IPS-20b (cell line): ENCODE measurements around the gene INKA2.

Experiments
- H3K27ac ChIP-seq: one replicate; pipeline ENCODE4 v1.5.1; 2013; ENCODE audit warnings: low read length
- H3K27me3 ChIP-seq: 2 replicates; pipeline ENCODE4 v1.6.1; 2013; ENCODE audit warnings: mild to moderate bottlenecking, low read length, inconsistent platforms; ENCODE audit not compliant: insufficient read depth
- H3K36me3 ChIP-seq: 2 replicates; pipeline ENCODE4 v1.6.1; 2013; ENCODE audit warnings: low read depth, mild to moderate bottlenecking, inconsistent platforms, low read length, moderate library complexity; ENCODE audit not compliant: insufficient read depth
- H3K4me1 ChIP-seq: 2 replicates; pipeline ENCODE4 v1.6.1; 2013; ENCODE audit warnings: mild to moderate bottlenecking, control low read depth, inconsistent platforms, low read length, moderate library complexity; ENCODE audit not compliant: insufficient read depth
- H3K4me3 ChIP-seq: 2 replicates; pipeline ENCODE4 v1.5.1; 2013; ENCODE audit warnings: mild to moderate bottlenecking, low read length, inconsistent platforms
- H3K9ac ChIP-seq: 2 replicates; pipeline ENCODE4 v1.6.1; 2013; ENCODE audit warnings: low read depth, mild to moderate bottlenecking, inconsistent platforms, low read length, moderate library complexity
- H3K9me3 ChIP-seq: 2 replicates; pipeline ENCODE4 v1.6.1; 2013; ENCODE audit warnings: mild to moderate bottlenecking, low read depth, low read length, inconsistent platforms; ENCODE audit not compliant: insufficient read depth

Gene INKA2

DNA sequence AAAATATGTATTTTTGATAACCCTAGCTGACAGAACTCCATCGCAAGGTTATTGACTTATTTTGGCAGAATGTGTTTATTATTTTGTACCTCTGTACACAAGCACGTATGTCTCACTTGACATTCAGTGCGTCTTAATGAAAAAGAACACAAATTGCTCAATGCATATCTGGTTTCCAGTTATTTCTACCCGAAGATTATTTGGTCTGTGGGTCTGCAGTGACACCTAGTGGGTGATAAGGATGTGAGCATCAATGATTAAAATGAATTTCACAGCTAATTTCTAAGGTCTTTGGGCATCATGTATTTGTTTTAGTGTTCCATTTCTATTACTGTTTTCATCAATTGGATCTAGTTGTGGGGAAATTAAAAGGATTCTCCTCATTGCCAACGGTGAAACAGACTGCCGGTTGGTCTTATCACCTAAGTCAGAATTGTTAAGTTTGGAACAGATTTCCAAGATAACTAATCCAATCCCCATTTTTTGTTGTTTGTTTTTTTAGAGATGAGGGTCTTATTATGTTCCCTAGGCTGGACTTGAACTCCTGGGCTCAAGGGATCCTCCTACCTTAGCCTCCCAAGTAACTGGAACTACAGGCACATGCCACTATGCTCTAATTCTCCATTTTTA, 30.4 kb upstream of the INKA2 start:
- Histone ChIP-seq H3K4me3 (no peak overlapping the region), H3K4me1 (no peaks in the 10 kb centered on the region), H3K27me3 (no peaks in the 10 kb centered on the region), H3K9ac (no peak overlapping the region), H3K27ac (no peak overlapping the region), H3K36me3 (peaks cover 47% of the 10 kb centered on the region), H3K9me3 (no peaks in the 10 kb centered on the region)

DNA sequence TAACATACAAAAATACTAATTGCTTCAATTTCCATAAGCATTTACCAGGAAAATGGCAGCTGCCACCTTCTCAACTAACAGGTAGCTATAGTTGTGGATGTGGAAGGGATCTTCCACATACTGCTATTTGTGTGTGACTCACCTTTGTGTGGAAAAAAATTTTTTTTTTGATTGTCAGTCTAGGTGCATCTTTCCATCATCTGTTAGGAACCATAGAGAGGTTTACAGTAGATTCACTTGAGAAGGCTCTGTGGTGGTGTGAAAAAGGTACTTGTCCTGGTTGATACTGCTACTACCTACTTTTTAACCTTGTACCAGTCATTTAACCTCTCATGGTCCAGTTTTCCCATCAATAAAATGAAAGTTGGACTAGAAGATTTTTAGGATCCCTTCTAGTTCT, 29.4 kb upstream of the INKA2 start:
- Histone ChIP-seq H3K36me3 (peaks cover 56% of the 10 kb centered on the region), H3K9me3 (no peaks in the 10 kb centered on the region), H3K4me3 (no peak overlapping the region), H3K27me3 (no peaks in the 10 kb centered on the region), H3K9ac (no peak overlapping the region), H3K27ac (no peak overlapping the region), H3K4me1 (no peaks in the 10 kb centered on the region)

DNA sequence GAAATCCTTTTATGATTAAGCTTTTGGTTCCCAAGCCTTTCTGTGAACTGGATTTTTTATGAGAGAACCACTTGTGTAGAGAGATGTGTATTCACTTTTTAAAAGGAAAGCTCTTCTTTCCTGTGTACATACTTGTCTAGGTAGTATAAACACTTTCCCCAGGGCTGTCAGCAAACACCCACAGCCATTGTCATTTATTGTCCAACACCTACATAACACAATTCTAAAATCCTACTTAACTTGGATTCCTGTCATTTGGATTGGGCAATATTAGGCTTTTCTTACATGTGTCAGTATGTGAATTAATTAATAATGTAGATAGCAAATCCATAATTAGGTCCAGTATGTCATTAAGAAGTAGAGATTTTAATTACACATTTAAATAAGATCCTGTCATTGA, 28.8 kb upstream of the INKA2 start:
- no peak overlapping the region for H3K4me3 ChIP-seq
- peaks cover 62% of the 10 kb centered on the region for H3K36me3 ChIP-seq

DNA sequence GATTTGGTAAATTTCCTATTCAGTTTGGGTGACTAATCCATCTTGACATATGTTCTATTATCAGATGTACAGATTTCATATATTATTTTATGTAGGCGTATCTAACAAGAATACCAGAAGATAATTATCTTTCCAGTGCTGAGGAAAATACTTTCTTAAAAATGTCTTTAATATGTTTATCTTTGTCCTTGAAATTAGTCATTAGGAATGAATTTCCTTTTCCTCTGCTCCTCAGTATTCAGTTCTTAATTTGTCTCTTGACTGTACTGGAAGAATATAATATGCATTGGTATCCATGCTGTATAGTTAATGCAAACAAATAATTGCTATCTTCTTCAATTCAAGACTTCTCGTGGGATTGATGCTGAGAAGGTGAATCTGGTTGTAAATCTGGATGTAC, 23.1 kb upstream of the INKA2 start:
- Histone ChIP-seq H3K27me3 (no peaks in the 10 kb centered on the region), H3K36me3 (peaks cover 90% of the 10 kb centered on the region), H3K9ac (no peak overlapping the region), H3K9me3 (no peaks in the 10 kb centered on the region), H3K4me3 (no peak overlapping the region), H3K27ac (no peak overlapping the region), H3K4me1 (no peaks in the 10 kb centered on the region)

More for the DNA sequence above, 28.8 kb upstream of the INKA2 start:
- H3K9ac ChIP-seq = no peak overlapping the region
- H3K27me3 ChIP-seq = no peaks in the 10 kb centered on the region
- no peak overlapping the region for H3K27ac ChIP-seq
- no peaks in the 10 kb centered on the region for H3K4me1 ChIP-seq
- no peaks in the 10 kb centered on the region for H3K9me3 ChIP-seq

DNA sequence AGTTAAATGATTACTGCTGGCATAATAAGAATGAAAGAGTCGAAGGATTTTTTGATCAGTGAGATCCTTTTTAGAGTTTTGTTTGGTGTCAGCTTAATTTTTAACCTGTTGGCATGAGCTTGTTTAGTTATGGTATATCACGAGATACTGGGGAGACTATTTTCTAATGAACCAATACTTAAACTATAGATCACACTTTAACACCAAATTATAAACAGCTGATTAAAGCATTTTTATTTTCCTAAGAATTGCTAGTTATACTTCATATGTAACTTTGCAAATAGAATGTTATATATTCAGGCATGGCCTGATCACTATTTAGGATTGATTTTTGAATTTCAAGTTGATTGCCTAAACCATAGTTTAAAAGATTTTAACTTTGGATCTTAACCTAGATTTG, 22.5 kb upstream of the INKA2 start:
- H3K27ac ChIP-seq = no peak overlapping the region
- H3K9ac ChIP-seq = no peak overlapping the region
- peaks cover 84% of the 10 kb centered on the region for H3K36me3 ChIP-seq

DNA sequence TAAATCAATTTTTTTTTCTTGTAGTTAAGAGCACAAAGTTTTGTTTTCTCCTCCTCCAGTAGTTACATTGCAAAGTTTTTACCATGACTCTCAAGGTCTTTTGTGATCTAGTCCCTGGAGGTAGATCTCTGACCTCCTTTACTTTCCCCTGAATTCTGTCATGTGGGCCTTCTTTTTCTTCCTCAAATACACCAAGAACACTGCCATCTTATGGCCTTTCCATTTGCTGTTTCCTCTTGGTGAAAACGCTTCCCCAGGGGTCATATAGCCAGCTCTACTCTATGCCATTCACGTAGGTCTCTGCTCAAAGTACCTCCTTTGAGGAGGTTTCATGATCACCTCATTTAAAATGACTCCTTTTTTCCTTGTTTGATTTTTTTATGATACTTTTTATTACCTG, 19.2 kb upstream of the INKA2 start:
- H3K9ac ChIP-seq = no peak overlapping the region
- no peak overlapping the region for H3K27ac ChIP-seq
- H3K36me3 ChIP-seq = peaks cover 52% of the 10 kb centered on the region
- H3K4me1 ChIP-seq = peaks cover 5% of the 10 kb centered on the region; the same call in 1 of the 2 replicates
- H3K4me3 ChIP-seq = no peak overlapping the region
- no peaks in the 10 kb centered on the region for H3K9me3 ChIP-seq
- H3K27me3 ChIP-seq = no peaks in the 10 kb centered on the region

More for the DNA sequence above, 22.5 kb upstream of the INKA2 start:
- Histone ChIP-seq H3K9me3 (no peaks in the 10 kb centered on the region), H3K4me1 (no peaks in the 10 kb centered on the region), H3K4me3 (no peak overlapping the region), H3K27me3 (no peaks in the 10 kb centered on the region)

DNA sequence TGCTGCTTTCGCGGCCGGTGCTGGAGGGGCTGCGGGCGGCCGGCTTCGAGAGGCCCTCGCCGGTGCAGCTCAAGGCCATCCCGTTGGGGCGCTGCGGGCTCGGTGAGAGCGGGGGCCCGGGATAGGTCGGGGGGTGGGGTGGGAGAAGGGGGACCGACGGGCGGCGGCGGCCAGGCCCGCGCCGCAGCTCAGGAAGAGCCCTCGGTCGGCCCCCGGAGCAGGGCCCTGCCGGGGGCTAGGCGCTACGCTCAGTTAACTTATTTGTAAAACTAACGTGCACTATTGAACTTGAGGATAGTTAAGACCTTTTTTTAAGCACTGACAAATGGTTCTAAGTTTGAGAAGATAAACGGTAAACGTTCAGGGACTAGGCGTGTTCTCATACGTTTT, 16.9 kb upstream of the INKA2 start:
- H3K4me1 ChIP-seq = peaks cover 5% of the 10 kb centered on the region; the same call in 1 of the 2 replicates

DNA sequence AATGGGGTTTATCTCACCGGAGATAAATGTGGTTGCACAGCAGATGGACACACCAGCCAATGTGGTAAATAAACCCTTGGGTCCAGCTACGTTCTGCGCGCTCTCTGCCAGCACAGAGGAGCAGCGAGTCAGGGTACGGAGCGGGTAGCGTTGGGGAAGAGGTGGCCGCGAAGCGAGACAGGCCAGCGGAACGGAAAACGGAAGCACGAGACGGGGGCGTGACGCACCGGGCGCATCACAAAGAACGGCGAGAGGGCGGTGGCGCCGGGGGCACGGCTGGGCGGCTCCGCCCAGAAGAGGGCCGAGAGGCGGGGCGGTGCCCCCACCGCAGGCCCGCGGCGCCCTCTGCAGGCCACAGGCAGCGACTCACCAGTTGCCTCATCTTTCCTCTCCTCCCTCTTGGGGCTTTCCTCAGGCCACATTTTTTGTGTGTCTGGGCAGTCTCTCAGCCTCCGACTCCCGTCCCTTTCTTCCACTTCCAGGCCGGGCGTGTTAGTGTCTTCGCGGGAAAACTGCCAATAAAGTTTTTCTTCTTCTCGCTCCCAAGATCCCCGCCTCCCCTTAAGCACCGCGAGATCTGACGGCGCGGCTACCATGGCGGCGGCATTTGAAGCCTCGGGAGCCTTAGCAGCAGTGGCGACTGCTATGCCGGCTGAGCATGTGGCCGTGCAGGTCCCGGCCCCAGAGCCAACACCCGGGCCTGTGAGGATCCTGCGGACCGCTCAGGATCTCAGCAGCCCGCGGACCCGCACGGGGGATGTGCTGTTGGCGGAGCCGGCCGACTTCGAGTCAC, 16.3 kb upstream of the INKA2 start, which contains the start of gene DDX20:
TSS of gene DDX20 (plus strand) at position 571 of the 793 bp plus-strand sequence. CDS start at position 595, 24 bp downstream.
- H3K36me3 ChIP-seq = peaks cover 23% of the 10 kb centered on the region

More for the DNA sequence above, 16.9 kb upstream of the INKA2 start:
- Histone ChIP-seq H3K9ac (peak overlapping the region; percentile 99), H3K27me3 (no peaks in the 10 kb centered on the region), H3K9me3 (no peaks in the 10 kb centered on the region), H3K4me3 (peak overlapping the region; percentile 100), H3K27ac (peak overlapping the region; percentile 97), H3K36me3 (peaks cover 29% of the 10 kb centered on the region)

DNA sequence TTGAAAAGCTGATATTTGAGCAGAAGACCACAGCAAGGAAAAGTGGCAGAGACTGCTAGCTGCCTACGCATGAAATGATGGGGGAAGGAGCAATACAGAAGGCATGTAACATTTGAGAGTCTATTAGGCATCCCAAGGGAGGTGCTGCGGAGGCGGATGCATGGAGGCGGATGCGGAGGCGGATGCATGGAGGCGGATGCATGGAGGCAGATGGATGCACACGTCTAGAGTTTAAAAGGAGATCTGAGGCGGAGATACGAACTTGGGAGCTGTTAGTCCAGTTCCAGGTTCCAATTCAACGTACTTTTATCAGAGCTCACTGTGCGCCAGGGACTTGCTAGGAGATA, 15.8 kb upstream of the INKA2 start:
- peak overlapping the region; percentile 99 for H3K9ac ChIP-seq
- no peaks in the 10 kb centered on the region for H3K27me3 ChIP-seq
- H3K27ac ChIP-seq = peak overlapping the region; percentile 97
- H3K4me3 ChIP-seq = peak overlapping the region; percentile 100
- H3K4me1 ChIP-seq = peaks cover 5% of the 10 kb centered on the region; the same call in 1 of the 2 replicates
- no peaks in the 10 kb centered on the region for H3K9me3 ChIP-seq
- peaks cover 18% of the 10 kb centered on the region for H3K36me3 ChIP-seq

More for the DNA sequence above, 16.3 kb upstream of the INKA2 start, which contains the start of gene DDX20:
- peaks cover 5% of the 10 kb centered on the region; the same call in 1 of the 2 replicates for H3K4me1 ChIP-seq
- peak within 1 kb of the TSS; percentile 97 for H3K27ac ChIP-seq
- H3K4me3 ChIP-seq = peak within 1 kb of the TSS; percentile 100
- H3K27me3 ChIP-seq = no peaks in the 10 kb centered on the region
- peak within 1 kb of the TSS; percentile 99 for H3K9ac ChIP-seq
- no peaks in the 10 kb centered on the region for H3K9me3 ChIP-seq

DNA sequence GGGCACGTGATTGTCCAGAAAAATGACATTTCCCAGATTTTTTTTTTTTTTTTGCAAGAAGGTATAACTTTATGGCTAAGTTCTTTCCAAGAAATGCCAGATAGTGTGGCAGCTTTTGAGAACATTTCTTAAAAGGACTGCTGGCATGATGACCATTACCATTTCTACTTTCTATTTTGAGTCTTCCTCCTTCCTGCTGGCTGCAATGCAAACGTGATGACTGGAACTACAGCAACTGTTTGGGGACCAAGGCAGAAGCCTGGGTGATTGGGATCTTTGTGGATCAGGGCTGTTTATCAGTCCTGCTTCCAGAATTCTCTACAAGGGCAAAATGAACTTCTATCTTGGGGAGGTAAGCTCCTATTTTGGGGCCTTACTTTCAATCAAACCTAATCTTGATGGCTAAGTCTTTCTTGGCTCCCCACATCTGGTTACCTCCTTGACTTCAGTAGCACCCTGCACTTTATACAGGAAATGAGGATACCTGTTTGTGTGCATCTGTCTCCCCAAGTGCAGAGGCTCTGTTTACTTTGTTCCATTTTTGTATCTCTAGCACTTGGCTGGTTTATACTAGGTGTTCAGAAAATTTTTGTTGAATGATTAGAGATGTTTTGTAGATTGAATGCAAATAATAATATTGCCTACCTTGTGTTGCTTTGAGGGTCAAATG, 12.8 kb upstream of the INKA2 start:
- Histone ChIP-seq H3K36me3 (no peaks in the 10 kb centered on the region), H3K9ac (no peak overlapping the region), H3K4me3 (no peak overlapping the region), H3K4me1 (peaks cover 10% of the 10 kb centered on the region; the same call in 1 of the 2 replicates), H3K27me3 (no peaks in the 10 kb centered on the region), H3K9me3 (no peaks in the 10 kb centered on the region), H3K27ac (no peak overlapping the region)

DNA sequence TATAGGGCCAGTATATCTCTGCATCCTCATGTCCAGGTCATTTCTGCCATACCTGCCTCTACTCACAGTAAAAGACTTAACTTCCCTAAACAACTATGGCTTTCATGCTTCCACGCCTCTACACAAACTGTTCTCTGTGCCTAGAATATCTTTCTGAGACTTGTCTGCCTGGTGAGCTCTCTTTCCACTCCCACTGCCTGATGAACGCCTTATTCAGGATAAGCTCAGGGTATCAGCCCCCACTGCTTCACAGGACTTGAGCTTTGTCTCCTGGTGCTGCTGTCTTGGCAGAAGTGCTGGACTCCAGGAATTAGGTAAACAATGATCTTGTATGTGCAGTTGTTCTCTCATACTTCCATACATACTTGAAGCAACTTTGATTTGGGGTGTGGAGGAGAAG, 11.7 kb upstream of the INKA2 start:
- no peaks in the 10 kb centered on the region for H3K36me3 ChIP-seq
- H3K27ac ChIP-seq = no peak overlapping the region
- no peaks in the 10 kb centered on the region for H3K9me3 ChIP-seq
- no peak overlapping the region for H3K9ac ChIP-seq
- no peak overlapping the region for H3K4me3 ChIP-seq
- H3K27me3 ChIP-seq = no peaks in the 10 kb centered on the region
- peaks cover 10% of the 10 kb centered on the region; the same call in 1 of the 2 replicates for H3K4me1 ChIP-seq
